Fibroblast of the aortic adventitia (primary cell): ENCODE results near the gene SLC4A3. TPM values are rescaled to one million over a fixed set of nuclear protein-coding genes. Genes with fewer than 3 reads are reported as not detected.
A peak's percentile ranks its signal among the peaks of the same experiment; 100 is the strongest.

Experiments
- DNase-seq: peaks from one replicate; pipeline ENCODE4 v3.0.0-alpha.2; 2010; ENCODE audit warnings: low read depth
- H3K4me3 ChIP-seq: 2 replicates; pipeline ENCODE4 v1.5.1; 2011; ENCODE audit warnings: low read depth, mild to moderate bottlenecking, control low read depth, low read length, moderate library complexity
- total RNA-seq: library from RNA; depleted of rRNA; stranded (reverse); fragments of >200 nt; gene quantifications from 2 replicates; pipeline ENCODE4 v1.2.3, GENCODE V29; 2012; ENCODE audit warnings: low replicate concordance
- TF ChIP-seq, protein P1 (sequence below): IDR thresholded peaks from 2 replicates; pipeline ENCODE4 v1.5.1; 2011; ENCODE audit warnings: mild to moderate bottlenecking, low read length, control low read depth, inconsistent platforms; ENCODE audit not compliant: insufficient read depth

SLC4A3 gene, protein sequence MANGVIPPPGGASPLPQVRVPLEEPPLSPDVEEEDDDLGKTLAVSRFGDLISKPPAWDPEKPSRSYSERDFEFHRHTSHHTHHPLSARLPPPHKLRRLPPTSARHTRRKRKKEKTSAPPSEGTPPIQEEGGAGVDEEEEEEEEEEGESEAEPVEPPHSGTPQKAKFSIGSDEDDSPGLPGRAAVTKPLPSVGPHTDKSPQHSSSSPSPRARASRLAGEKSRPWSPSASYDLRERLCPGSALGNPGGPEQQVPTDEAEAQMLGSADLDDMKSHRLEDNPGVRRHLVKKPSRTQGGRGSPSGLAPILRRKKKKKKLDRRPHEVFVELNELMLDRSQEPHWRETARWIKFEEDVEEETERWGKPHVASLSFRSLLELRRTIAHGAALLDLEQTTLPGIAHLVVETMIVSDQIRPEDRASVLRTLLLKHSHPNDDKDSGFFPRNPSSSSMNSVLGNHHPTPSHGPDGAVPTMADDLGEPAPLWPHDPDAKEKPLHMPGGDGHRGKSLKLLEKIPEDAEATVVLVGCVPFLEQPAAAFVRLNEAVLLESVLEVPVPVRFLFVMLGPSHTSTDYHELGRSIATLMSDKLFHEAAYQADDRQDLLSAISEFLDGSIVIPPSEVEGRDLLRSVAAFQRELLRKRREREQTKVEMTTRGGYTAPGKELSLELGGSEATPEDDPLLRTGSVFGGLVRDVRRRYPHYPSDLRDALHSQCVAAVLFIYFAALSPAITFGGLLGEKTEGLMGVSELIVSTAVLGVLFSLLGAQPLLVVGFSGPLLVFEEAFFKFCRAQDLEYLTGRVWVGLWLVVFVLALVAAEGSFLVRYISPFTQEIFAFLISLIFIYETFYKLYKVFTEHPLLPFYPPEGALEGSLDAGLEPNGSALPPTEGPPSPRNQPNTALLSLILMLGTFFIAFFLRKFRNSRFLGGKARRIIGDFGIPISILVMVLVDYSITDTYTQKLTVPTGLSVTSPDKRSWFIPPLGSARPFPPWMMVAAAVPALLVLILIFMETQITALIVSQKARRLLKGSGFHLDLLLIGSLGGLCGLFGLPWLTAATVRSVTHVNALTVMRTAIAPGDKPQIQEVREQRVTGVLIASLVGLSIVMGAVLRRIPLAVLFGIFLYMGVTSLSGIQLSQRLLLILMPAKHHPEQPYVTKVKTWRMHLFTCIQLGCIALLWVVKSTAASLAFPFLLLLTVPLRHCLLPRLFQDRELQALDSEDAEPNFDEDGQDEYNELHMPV
- total RNA-seq, result 2.5 and 14.7 TPM in 2 replicates

DNA sequence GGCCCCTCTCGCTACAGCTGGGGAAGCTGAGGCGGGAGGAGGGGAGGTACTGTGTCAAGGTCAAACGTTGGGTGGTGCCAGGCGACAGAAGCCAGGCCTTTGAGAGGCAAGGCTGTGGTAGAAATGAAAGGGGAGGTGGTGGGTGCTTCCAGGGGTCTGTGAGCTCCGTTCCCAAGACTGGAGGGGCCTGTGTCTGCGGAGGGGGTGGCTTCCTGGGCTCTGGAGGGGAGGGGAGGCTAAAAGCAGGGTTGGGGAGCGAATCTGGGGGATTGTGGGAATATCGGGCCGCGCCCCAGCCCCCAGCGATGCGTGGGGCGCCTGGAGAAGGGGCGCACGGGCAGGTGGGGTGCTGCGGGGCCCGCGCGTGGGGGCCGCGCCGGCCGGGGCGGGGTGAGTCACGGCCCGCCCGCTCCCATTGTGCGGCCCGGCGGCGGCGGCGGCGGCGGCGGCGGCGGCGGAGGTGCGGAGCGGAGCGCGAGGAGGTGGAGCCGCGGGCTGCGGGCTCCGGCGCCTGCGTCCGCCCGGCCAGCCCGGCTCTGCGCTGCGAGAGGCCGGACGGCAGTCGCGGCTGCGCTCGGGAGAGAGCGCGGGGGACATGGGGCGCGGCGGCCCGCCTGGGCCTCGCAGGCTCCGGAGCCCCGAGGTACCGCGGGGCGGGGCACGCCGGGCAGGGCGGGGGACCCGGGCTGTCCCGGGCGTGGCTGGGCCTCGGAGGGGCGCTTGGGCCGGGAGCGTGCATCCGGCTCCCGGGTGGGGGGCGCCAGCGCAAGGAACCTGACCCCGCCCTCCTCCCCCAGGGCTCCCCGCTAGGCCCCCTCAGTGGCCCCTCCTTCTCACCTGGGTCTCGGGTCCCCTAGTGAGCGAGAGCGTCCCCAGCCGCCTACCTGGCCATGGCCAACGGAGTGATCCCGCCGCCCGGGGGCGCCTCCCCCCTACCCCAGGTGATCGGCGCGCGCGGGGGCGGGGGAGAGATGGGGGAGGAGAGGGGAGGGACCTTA, at the start of gene SLC4A3:
TSS of gene SLC4A3 (plus strand) at position 528 of the 998 bp plus-strand sequence. CDS start at position 891, 363 bp downstream.
- H3K4me3 ChIP-seq, result peak within 1 kb of the TSS; percentile 64
- TF ChIP-seq, protein P1, sequence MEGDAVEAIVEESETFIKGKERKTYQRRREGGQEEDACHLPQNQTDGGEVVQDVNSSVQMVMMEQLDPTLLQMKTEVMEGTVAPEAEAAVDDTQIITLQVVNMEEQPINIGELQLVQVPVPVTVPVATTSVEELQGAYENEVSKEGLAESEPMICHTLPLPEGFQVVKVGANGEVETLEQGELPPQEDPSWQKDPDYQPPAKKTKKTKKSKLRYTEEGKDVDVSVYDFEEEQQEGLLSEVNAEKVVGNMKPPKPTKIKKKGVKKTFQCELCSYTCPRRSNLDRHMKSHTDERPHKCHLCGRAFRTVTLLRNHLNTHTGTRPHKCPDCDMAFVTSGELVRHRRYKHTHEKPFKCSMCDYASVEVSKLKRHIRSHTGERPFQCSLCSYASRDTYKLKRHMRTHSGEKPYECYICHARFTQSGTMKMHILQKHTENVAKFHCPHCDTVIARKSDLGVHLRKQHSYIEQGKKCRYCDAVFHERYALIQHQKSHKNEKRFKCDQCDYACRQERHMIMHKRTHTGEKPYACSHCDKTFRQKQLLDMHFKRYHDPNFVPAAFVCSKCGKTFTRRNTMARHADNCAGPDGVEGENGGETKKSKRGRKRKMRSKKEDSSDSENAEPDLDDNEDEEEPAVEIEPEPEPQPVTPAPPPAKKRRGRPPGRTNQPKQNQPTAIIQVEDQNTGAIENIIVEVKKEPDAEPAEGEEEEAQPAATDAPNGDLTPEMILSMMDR, result no peak
- peak; percentile 11 for DNase-seq

DNA sequence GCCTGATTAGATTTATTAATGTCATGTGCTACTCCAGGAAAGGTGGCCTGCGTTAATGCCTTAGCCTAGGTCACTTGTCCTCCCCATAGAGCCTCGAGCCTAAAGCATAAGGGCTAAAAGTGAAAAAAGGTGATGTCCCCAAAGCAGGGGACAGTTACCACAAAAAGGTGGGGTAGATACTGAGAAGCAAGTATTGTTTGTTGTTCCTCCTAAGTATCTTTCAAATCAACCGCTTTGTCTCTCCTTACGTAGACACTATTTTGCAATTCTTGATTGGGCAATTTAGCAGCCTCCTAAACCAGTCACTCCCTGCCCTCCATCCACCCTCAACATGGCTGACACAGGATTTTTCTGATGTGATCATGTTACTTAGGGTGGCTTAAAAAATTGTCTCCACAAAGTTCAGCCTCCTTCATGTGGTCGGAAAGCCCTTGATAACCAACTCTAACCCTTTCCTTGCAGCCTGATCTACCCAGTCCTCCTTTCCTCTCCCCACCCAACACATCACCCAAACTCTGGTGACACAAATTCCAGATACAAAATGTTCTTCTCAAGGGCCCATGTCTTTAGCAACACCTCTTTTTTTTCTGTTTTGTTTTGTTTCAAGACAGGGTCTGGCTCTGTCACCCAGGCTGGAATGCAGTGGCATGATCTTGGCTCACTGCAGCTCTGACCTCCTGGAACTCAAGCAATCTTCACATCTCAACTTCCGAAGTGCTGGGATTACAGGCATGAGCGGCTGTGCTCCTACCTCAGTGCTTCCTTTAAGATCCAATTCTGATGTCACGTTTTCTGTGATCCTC, 48.4 kb upstream of the SLC4A3 start:
- TF ChIP-seq, protein P1, result no peak
- H3K4me3 ChIP-seq, result no peak overlapping the region
- peak; percentile 24 for DNase-seq

- TF ChIP-seq, protein P1, result no peak
- no peak overlapping the region for H3K4me3 ChIP-seq
Observed at GRCh38 chr2:219581346-219581745, 46.1 kb upstream of the SLC4A3 start.

DNA sequence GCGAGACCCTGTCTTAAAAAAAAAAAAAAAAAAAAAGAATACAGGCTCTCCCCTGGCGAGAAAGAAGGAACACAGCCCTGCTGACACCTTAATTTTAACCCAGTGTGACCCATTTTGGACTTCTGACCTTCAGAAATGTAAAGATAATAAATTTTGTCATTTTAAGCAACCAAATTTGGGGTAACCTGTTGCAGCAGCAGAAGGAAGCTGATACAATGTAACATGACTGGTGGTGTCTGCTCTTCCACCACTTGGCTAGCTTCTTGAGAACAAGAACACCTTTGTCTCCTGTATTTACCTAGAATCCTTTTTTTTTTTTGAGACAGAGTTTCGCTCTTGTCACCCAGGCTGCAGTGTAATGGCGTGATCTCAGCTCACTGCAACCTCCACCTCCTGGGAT, 36.3 kb upstream of the SLC4A3 start:
- no peak overlapping the region for H3K4me3 ChIP-seq
- TF ChIP-seq, protein P1, result no peak
- DNase-seq, result no peak

More at GRCh38 chr2:219581346-219581745, 46.1 kb upstream of the SLC4A3 start:
- no peak for DNase-seq

- no peak overlapping the region for H3K4me3 ChIP-seq
- TF ChIP-seq, protein P1, result no peak
- DNase-seq, result no peak
Observed at GRCh38 chr2:219592736-219593135, 34.7 kb upstream of the SLC4A3 start.
